Ovary (tissue), 9 donors: Measurements from ENCODE around the gene POLN. TPM values are rescaled to one million over a fixed set of nuclear protein-coding genes. Genes with fewer than 3 reads are reported as not detected.

Experiments used
- DNase-seq, 5 donors: peaks; one replicate each; pipeline ENCODE4 v3.0.0-alpha.2; 2019 to 2020
- H3K27ac ChIP-seq, 2 donors: fragments of 200-600 bp; one replicate each; pipeline versions ENCODE4 v1.5.1 to v1.8.0; 2019 to 2022
- H3K27me3 ChIP-seq: fragments of 200-600 bp; one replicate; pipeline ENCODE4 v1.8.0; 2022
- H3K36me3 ChIP-seq: fragments of 200-600 bp; sonication (generic); one replicate; pipeline ENCODE4 v1.5.1; 2019
- H3K4me1 ChIP-seq: one replicate; pipeline ENCODE4 v1.8.1; 2013; ENCODE audit warnings: mild to moderate bottlenecking, moderate library complexity; ENCODE audit not compliant: insufficient read depth
- H3K4me3 ChIP-seq: fragments of 200-600 bp; sonication (generic); one replicate; pipeline ENCODE4 v1.5.1; 2017
- H3K9me3 ChIP-seq, 2 donors: fragments of 200-600 bp in 1 of 2; sonication (generic) in 1 of 2; one replicate each; pipeline versions ENCODE4 v1.5.1 to v1.8.1; 2013 to 2019; ENCODE audit warnings: mild to moderate bottlenecking in 1 of 2, moderate library complexity in 1 of 2
- CTCF ChIP-seq, 3 donors: fragments of 450-650 bp in 2 of 3; fragments of 200-600 bp in 1 of 3; IDR thresholded peaks; one replicate each; pipeline versions ENCODE4 v1.5.1 to v1.8.0; 2016 to 2022; ENCODE audit warnings: antibody characterized with exemption in 3 of 3, mild to moderate bottlenecking in 1 of 3
- EP300 ChIP-seq: sonication (generic); formaldehyde crosslinking; IDR thresholded peaks from one replicate; pipeline ENCODE4 v1.6.1; 2017; ENCODE audit warnings: antibody characterized with exemption
- POLR2A ChIP-seq: fragments of 450-650 bp; IDR thresholded peaks from one replicate; pipeline ENCODE4 v1.6.1; 2017; ENCODE audit warnings: antibody characterized with exemption, mild to moderate bottlenecking, moderate library complexity
- WGBS, 3 donors: extraction: QIAGEN DNeasy Blood & Tissue Kit in 1 of 3; methylation state at CpG; one replicate each; pipeline versions ENCODE4 v1.1.5 to v1.1.7; 2013 to 2017; 5-methylcytosine and 5-hydroxymethylcytosine counted together
- intact Hi-C, 4 donors: fragments of 100-400 bp; cut with DNase I; formaldehyde crosslinking; loops; one replicate each; pipeline versions ENCODE4 v1.11.0 to v1.15.1; 2022 to 2023
- polyA plus RNA-seq, 2 donors: library from polyadenylated mRNA; stranded (reverse); fragments of 200-250 nt in 1 of 2; fragments of 350-450 nt in 1 of 2; fragmentation: Illumina TruSeq in 1 of 2; extraction: RNeasy Lipid Tissue Mini Kit (QIAGEN cat#74804) in 1 of 2; gene quantifications; one replicate each; pipeline ENCODE4 v1.2.3, GENCODE V29; 2013 to 2014
- total RNA-seq, 7 donors: library from RNA; depleted of rRNA in 2 of 7; stranded (reverse); fragments of >200 nt in 2 of 7; fragmentation: NEBNext Ultra II Directional in 3 of 7; extraction: Animal tissue kit (Norgen Biotek cat#: 25700) in 3 of 7; gene quantifications; one replicate each; pipeline versions ENCODE4 v1.1.0 to v1.2.4, GENCODE V29; 2016 to 2023
- donor health status: DM: no; HTN: no; CAD: no; lungs with moderate emphysema.
- donor health status: DM: no; HTN: no; CAD: no.
- donor health status: Bipolar disorder and iron deficiency.
- donor health status: DM: yes; HTN: yes; CAD: no.
- donor health status: DM: no; HTN: no; CAD: no.
- donor health status: DM: yes; HTN: yes; CAD: no.

POLN gene
- total and polyA plus RNA-seq, 9 donors = 0.95 to 11.4 (median 3.1) TPM

- Histone ChIP-seq H3K27me3 (no peaks in the 10 kb centered on the region), H3K36me3 (no peaks in the 10 kb centered on the region), H3K27ac (no peak overlapping the region), H3K9me3 (no peaks in the 10 kb centered on the region), H3K4me3 (no peak overlapping the region), H3K4me1 (no peaks in the 10 kb centered on the region)
- TF ChIP-seq POLR2A (no peak), CTCF (IDR thresholded peaks at IDR 0.05) (no peak), EP300 (no peak)
- 85 to 87% (median 87%) methylated on average over 8 of the region's 8 CpGs for WGBS, 3 donors
- no peak for DNase-seq
- intact Hi-C loops = no loop called here
These were observed 100.7 kb downstream of the POLN start for GRCh38 chr4:2141022-2141761.

GRCh38 chr4:2138846-2139500 lies 102.9 kb downstream of the POLN start:
- no peaks in the 10 kb centered on the region for H3K9me3 ChIP-seq
- H3K36me3 ChIP-seq = no peaks in the 10 kb centered on the region
- no peak overlapping the region for H3K4me3 ChIP-seq
- no peak for TF ChIP-seq EP300
- TF ChIP-seq POLR2A = no peak
- TF ChIP-seq CTCF (IDR thresholded peaks at IDR 0.05) = no peak
- no peak for DNase-seq
- 59 to 65% (median 62%) methylated on average over 11 of the region's 11 CpGs for WGBS, 3 donors
- no peaks in the 10 kb centered on the region for H3K27me3 ChIP-seq
- H3K4me1 ChIP-seq = no peaks in the 10 kb centered on the region
- intact Hi-C loops = no loop called here
- no peak overlapping the region for H3K27ac ChIP-seq

GRCh38 chr4:2136726-2137125 lies 105.2 kb downstream of the POLN start:
- intact Hi-C loops = no loop called here

GRCh38 chr4:2135083-2135482 lies 106.8 kb downstream of the POLN start:
- WGBS, 3 donors = 55 to 63% (median 60%) methylated on average over 8 of the region's 8 CpGs
- H3K4me1 ChIP-seq = no peaks in the 10 kb centered on the region
- no peaks in the 10 kb centered on the region for H3K9me3 ChIP-seq
- H3K36me3 ChIP-seq = no peaks in the 10 kb centered on the region
- no peak overlapping the region for H3K27ac ChIP-seq
- no peak for DNase-seq
- H3K4me3 ChIP-seq = no peak overlapping the region
- H3K27me3 ChIP-seq = no peaks in the 10 kb centered on the region
- intact Hi-C loops = no loop called here
- TF ChIP-seq EP300 (no peak), POLR2A (no peak), CTCF (IDR thresholded peaks at IDR 0.05) (no peak)

More at GRCh38 chr4:2136726-2137125, 105.2 kb downstream of the POLN start:
- no peak overlapping the region for H3K27ac ChIP-seq
- H3K27me3 ChIP-seq = no peaks in the 10 kb centered on the region
- H3K4me3 ChIP-seq = no peak overlapping the region
- 84 to 86% (median 84%) methylated on average over 7 of the region's 7 CpGs for WGBS, 3 donors
- no peaks in the 10 kb centered on the region for H3K9me3 ChIP-seq
- no peak for DNase-seq
- no peaks in the 10 kb centered on the region for H3K36me3 ChIP-seq
- no peak for TF ChIP-seq CTCF (IDR thresholded peaks at IDR 0.05)
- TF ChIP-seq EP300 = no peak
- no peak for TF ChIP-seq POLR2A
- H3K4me1 ChIP-seq = no peaks in the 10 kb centered on the region
